T1000 (cell line): ENCODE data around the gene SRRM2.

Source experiments
- DNase-seq: peaks from one replicate; lab custom pipeline; 2025; ENCODE audit warnings: mixed read lengths; lab: John Stamatoyannopoulos, UW

The SRRM2 gene

DNA sequence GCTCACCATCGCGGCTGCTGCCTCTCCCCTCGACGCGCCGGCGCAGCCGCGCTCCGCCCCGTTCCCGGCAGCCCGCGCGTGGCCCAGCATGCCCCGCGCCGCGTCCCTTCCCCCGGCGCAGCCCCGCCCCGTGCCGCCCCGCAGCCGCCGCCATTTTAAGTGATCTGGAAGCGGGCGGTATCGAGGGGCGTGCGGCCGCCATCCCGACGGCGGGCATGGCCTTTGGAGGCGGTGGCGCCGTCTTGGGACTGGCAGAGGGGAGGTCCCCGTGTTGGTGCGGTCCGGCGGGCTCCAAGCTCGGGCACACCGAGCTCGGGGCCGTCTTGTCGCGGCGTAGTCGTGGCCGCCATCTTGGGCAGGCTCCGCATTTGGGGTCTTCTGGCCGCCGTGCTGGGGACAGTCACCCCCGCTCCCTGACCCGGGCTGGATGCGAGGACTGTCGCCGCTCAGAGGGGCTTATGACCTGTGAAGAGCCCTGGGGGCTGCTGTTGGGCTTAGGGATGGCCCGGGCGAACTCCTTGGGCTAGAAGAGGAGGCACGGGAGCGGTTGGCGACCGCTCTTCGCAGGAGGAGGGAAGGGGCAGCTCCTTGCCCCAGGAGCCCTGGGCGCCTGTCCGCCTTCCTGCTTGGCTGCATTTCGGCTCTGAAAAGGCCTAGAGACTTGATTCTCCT is 24.9 kb downstream of the SRRM2 start, which contains the start of gene ELOB:
TSS of gene ELOB (minus strand) at position 50 of the 672 bp plus-strand sequence. CDS start at position 9, 41 bp downstream.
- peak; percentile 77 for DNase-seq

DNA sequence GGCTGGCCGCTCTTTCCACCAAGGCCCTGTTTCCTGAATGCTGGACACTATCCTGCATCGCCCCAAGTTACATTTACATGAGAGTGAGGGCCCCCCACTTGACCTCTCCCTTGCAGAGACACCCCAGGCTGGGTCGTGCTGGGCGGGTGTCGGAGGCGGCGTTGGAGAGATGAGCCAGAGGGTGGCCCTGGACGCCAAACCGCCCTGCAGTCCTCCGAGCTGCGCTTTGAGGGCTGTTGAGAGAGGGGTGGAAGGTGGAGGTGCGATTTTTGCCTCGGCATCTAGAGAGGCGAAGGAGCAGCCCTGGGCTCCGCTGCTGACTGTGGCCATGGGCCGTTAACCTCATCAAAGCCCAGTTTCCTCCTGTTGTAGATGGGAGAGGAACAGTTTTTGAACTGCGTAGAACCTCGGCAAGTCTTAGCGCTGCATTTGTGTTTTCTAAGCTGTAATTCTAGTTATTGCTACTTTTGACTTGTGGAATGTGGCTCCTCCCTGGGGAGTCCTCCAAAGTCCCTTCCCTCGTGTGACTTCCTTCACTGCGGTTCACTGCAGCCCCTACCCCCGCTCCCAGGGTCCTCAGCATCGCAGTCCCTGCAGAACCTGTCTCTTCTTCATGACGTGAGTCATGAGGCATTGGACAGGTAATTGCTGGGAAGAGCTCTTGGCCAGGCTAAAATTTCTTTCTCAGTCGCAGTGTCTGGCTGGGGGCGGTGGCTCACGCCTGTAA is 25.6 kb downstream of the SRRM2 start:
- DNase-seq, result no peak

DNA sequence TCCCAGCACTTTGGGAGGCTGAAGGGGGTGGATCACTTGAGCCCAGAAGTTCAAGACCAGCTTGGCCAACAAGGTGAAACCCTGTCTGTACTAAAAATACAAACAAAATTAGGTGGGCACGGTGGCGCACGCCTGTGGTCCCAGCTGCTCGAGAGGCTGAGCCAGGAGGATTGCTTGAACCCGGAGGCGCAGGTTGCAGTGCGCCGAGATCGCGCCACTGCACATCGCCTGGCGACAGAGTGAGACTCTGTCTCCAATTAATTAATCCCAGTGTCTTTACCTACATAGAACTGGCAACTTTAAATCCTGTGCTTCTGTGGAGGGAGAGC is 26.2 kb downstream of the SRRM2 start:
- DNase-seq, result no peak

DNA sequence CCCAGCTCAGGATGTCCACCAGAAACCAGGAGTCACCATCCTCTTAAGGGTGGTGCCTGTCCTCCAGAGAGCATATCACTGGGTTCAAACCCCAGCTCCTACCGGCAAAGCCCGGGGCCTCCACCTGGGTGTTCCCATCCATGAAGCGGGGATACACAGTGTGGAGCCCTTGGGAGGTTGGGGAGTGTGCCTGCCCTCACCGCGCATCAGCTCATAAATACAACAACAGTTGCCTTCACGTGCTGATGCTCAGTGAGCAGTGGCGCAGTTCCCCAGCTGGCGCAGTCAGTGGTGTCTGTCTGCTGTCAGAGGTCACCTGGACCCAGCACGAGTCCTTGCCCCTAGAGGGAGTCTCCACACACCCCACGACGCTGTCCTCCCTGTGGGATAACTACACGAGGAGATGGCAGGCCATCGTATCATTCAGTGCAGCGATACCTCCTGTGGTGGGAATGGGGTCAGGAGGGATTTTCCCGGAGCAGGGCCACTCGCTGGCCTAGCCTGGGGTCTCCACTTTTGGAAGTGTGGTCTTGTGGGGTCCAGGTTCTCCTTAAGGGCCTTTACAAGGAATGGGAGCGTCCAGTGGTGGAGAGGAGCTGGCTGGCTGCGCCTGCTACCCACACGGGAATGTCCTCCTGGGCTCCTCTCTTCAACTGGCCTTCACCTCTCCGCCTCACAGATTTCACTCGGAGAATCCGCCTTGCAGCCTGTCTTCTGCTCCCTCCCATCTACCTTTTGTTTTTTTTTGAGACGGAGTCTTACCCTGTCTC is 26.9 kb downstream of the SRRM2 start:
- no peak for DNase-seq

DNA sequence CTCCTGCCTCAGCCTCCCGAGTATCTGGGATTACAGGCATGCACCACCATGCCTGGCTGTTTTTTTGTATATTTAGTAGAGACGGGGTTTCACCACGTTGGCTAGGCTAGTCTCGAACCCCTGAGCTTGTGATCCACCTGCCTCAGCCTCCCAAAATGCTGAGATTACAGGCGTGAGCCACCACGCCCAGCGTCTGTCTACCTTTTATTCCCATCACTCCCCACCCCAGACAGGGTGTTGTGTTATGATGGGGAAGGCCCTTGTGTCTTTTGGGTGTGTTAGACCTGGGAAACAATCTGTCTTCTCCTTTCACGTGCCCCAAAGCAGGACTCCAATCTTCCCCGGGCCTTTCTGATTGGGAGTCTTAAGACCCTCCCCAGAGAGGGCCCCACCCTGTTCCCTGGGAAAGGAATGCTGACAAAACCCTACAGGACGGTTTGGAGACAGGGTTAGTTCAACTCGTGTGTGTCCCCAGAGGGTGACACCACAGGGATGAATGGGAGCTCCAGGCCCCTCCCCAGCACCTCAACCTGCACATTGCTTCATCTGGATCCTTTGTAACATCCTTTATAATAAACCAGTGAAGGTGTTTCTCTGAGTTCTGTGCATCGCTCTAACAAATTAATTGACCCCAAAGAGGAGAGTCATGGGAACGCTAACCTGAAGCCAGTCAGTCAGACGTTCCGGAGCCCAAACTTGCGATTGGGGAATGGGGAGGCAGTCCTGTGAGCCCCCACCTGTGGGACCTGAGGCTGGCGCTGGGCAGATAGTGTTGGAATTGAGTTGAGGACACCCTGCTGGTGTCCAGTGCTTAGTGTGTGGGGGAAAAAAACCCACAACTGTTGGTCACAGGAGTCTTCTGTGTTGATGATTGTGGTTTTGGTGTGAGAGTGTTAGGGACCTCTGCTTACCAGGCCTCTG is 27.8 kb downstream of the SRRM2 start:
- DNase-seq, result no peak

DNA sequence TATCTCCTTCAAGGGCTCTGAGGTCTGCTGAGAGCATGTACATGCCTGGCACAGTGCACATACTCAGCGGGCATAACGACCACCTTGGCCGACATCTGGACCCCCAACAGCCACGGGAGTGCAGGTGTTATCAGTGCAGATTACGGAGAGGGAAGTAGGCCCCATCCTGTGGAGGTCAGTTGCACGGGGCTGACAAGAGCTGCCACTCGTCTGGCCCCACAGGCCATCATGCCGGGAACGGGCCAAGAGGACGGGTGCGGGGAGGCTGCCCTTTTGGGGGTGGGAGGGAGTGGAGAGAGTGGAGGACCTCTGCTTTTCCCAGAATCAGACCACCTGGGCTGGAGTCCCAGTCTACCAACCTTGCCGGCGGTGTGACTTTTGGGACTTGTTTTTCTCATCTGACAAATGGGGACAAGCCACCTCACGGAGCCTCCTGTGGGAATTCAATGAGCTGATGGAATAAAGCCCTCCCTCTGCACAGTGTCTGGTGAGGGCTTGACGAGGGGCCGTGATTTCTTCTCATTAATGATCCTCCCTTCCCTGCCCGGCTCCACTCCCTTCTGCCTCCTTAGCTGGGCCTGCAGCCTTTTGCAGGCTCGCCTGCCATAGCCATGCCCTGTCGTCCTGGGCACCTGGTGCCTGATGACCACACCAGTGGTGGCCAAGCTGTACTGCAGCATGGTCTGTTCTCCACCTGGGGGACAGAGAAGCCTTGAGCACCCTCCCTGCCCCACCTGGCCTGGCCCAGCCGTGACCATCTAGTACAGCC is 30.3 kb downstream of the SRRM2 start:
- DNase-seq, result no peak

DNA sequence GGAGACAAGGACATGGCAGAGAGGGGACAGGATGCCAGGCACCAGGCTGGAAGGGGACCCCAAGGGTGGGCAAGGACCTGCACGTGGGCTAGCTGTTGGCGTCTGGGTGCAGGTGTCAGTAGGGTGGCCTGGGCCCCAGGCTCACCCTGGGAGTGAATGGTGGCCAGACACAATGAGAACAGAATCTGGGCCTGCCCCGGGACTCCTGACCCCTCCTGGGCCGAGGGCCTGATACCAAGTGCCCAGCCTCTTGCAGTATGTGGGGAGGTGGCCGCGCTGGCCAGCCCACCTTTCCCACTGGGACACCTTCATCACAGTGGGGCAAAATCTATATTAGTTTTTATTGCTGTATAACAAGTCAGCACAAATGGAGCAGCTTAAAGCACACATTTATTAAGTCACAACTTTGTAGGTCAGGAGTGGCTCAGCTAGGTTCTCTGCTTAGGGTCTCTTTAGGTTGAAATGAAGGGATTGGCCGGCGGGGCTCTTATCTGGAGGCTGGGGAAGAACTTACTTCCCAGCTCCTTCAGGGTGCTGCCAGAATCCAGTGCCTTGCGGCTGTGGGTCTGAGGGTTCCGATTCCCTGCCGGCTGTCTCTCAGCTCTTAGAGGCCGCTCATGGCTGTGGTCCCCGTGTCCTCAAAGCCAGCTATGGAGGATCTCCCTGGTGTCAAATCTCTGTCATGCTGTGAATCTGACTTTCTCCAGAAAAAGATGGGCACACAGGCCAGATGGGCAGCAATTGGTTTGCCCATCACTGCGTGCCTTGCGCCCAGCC is 31.3 kb downstream of the SRRM2 start:
- no peak for DNase-seq

DNA sequence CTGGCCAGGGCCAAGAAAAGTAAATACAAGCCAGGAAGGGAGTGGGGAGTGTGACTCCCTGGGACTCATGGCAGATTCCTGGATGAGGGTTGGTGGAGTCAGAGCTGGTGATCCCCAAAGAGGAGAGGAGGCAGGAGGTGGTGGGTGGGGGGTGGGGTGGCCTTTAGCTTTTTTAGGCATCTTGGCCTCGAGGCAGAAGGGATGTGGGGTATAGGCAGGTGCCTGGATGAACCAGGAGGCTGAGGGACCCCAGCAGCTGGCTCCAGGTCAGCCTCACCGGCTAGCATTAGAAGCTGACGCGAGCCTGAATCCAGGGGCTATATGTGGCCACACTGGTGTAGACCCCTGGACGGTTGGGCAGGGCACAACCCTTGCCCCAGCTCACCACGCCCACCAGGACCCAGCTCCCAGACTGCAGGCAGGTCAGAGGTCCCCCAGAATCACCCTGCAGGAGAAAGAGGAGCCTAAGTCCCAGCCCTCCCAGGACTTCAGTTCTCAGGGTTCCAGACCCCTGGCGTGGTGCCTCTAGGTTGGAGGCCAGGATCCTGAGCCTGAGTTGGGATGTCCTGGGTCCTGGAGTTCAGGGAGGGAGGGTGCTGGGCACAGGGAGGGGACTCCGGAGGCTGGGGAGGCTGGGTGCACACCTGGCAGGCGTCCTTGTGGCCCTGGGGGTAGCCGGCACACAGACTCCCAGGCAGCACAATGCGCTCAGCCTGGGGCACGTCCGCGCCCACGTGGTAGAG is 32.1 kb downstream of the SRRM2 start:
- no peak for DNase-seq

DNA sequence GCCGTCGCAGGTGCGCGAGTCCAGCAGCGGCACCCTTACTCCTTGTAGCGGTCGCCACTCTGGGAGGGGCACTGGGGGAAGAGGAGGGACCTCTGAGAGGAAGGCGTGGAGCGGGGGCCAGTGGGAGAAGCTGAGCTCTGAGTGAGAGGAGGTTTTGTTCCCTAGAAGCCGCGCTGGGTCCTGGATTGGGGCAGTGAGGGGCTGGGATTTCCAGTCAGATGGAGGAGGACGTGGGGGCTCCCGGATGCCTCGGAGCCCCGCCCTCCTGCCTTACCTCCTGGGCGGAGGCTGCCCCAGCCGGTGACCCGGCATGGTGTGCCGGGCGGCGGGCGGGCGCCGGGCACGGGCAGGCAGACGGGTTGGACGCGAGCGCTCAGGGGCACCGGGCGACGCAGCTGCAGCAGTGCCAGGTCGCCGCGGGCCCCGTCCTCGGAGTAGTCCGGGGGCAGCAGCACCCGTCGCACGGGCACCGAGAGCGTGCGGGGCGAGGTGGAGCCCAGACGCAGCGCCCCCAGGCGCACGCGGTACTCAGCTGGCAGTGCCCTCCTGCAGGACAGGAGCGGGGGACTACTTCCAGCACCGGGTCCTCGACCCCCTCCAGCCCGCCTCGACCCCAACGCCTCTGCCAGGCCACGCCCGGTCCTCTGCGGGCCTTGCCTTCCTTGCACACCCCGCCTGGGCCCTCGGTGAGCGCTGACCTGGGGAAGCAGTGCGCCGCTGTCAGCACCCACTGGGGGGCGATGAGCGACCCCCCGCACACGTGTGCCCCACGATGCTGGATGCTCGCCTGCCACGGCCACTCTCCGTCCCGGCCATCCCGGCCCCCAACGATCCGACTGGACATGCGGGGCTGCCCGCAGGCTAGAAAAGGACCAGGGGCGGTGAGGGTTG is 32.9 kb downstream of the SRRM2 start:
- no peak for DNase-seq

DNA sequence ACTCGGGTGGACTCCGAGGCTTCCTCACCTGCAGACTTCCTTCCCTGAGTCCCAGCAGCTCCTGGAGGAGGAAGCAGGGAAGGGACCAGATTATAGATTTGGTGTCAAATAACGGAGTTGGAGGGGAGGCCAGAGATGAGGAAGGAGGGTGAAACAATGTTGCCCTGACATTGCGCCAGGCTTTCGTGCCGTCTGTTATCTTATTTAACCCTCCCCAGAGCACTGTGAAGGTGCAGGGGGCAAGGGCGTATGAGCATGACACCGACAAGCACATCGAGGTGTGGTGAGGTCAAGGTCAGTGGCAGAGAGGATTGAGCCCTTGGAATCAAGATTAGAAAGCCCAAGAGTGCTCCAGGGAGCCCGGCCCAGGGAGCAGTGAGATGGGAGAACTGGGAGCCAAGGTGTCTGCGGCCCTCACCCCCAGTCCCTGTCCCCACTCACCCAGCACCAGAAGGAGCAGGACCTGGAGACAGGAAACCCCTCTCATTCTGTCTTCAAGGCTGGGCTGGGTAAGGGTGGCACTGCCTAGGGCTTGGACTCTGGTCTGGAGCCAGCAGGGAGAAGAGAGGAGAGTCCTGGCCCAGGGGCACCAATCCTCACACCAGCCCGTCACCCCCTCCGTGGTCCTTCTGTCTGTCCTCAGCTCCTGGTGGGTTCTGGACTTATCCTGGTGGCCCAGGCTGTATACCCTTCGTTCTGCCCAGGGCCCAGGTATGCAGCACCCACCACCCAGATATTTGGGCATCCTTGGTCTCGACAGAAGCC is 33.8 kb downstream of the SRRM2 start:
- DNase-seq, result no peak

DNA sequence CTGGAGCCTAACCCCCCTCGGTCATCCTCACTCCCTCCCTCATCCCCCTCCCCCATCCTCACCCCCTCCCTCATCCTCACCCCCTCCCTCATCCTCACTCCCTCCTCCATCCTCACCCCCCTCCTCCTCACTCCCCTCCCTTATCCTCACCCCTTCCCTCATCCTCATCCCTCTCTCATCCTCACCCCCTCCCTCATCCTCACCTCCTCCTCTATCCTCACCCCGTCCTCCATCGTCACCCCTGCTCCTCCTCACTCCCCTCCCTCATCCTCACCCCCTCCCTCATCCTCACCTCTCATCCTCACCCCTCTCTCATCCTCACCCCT is 34.4 kb downstream of the SRRM2 start:
- DNase-seq, result no peak

DNA sequence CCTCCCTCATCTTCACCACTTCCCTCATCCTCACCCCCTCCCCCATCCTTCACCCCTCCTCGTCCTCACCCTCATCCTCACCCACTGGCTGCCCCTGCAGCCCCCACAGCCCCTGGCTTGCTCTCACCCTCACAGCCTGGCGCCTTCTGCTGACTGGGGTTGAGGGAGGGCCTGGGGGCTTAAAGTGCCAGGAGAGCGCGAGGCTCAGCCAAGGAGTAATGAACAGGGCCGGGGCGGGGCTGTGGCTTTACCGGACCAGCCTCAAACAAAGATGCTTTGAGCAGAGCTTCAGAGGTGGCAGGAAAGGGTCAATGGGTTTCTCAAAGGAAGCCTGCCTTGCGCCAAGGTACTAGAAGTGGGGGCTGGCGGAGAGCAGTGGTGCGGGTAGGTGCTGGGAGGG is 35.0 kb downstream of the SRRM2 start, which contains the start of gene PRSS33:
TSS of gene PRSS33 (minus strand) at position 155 of the 400 bp plus-strand sequence. CDS start 1,013 bp downstream, outside the sequence.
- no peak for DNase-seq

DNA sequence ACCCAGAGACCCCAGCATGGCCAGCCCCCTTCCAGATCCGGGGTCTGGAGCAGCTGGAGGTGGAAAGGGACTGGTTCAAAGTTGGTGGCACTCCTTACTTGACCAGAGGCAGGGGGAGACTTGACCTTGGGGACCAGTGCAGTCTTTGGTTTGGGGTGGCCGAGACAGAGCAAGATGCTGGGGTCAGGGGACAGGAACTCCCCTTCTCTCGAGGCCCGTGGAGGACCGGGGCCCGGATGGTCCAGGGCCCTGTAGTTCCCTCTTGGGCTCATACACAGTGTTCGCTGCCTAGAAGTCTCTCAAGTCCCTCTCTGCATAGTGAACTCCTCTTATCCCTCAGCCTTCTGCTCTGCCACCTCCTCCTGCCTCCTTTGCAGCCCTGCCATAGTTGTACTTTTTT is 35.5 kb downstream of the SRRM2 start:
- DNase-seq, result no peak

DNA sequence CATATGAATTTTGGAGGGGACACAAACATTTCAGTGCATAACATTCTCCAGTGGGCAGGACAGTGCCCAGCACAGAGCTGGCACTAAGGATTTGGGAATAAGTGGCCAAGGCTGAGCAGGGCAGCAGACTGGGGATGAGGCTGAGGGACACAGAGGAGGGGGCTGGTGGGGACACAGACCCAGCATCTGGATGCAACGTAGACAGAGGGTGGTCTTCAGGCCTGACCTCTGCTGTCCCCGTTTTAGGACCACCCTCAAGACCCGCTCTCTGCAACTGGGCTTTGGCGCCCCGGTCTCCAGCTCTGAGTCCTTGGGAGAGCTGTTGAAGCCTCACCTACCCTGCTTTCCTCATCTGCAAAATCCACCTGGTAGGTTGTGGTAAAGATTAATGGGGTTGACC is 38.2 kb downstream of the SRRM2 start:
- DNase-seq, result no peak

DNA sequence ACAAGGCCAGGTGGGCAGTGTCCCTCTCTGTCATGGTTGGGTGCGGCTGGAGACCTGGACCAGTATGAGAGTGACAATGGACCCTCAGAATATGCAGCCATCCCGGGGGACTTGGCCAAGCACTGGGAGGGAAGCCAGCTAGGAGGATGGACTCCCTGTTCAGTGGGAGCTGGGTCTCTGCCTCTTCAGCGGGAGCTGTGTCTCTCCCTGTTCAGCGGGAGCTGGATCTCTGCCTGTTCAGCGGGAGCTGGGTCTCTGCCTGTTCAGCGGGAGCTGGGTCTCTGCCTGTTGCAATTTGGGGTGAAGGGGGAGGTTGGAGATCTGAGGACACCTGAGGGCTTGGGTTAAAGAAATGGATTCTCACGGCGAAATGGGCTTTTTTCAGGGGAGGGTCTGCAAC is 38.7 kb downstream of the SRRM2 start:
- no peak for DNase-seq

DNA sequence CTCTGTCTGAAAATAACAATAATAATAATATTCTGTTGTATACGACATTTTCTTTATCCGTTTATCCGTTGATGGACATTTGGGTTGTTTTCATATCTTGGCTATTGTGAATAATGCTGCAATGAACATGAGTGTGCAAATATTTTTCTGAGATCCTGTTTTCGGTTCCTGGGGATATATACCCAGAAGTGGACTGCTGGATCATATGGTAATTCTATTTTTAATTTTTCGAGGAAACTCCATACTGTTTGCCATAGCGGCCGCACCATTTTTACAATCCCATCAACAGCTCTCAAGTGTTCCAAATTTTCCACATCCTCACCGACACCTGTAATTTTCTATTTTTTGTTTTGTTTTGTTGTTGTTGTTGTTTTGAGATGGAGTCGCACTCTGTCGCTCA is 40.5 kb downstream of the SRRM2 start:
- no peak for DNase-seq

DNA sequence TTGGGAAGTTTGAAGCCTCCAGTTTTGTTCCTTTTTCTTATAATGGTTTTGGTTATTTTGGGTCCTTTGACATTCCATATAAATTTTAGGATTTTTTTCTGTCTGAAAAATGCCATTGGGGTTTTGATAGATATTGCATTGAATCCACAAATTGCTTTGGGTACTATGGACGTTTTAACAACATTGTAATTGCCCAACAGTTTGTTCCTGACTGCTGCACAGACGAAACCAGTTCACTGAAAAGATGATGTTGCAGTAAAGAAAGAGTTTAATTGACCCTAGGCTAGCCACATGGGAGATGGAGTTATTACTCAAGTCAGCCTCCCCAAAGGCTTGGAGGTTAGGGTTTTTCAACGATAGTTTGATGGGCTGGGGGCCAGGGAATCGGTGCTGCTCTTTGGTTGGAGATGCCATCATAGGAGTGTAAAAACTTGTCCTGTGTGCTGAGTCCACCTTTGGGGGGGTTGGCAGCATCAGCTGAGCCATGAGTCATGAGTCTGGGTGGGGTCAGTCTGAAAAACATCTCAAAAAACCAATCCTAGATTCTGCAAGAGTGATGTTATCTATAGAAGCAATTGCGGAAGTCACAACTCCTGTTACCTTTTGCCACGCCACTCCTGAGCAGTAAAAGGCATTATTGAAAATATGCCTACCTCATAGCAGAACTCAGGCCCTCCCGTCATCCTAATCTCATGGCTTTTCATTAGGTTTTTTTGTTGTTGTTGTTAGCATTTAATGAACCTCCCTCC is 43.1 kb downstream of the SRRM2 start:
- DNase-seq, result no peak
